T-helper 22 cell (primary cell): ENCODE data around the gene DOLPP1.

Experiments
- DNase-seq: peaks from one replicate; pipeline ENCODE4 v3.0.0-alpha.2; 2020; ENCODE audit warnings: low read depth

Gene DOLPP1

GRCh38 chr9:129064499-129064908, 16.4 kb upstream of the DOLPP1 start:
- DNase-seq, result no peak

GRCh38 chr9:129068110-129068509, 12.8 kb upstream of the DOLPP1 start:
- no peak for DNase-seq

GRCh38 chr9:129068990-129069861, 11.7 kb upstream of the DOLPP1 start:
- peak; percentile 24 for DNase-seq

GRCh38 chr9:129069862-129070641, 10.9 kb upstream of the DOLPP1 start:
- no peak for DNase-seq

GRCh38 chr9:129070696-129071525, 10.0 kb upstream of the DOLPP1 start:
- no peak for DNase-seq

- no peak for DNase-seq
These were observed 9.3 kb upstream of the DOLPP1 start for GRCh38 chr9:129071526-129072126.

- DNase-seq, result no peak
These were observed 8.7 kb upstream of the DOLPP1 start for GRCh38 chr9:129072171-129072570.

- no peak for DNase-seq
These were observed 7.5 kb upstream of the DOLPP1 start for GRCh38 chr9:129073404-129073803.

GRCh38 chr9:129074106-129074505, 6.8 kb upstream of the DOLPP1 start:
- DNase-seq, result no peak

GRCh38 chr9:129075996-129076639, 4.8 kb upstream of the DOLPP1 start:
- DNase-seq, result no peak

- no peak for DNase-seq
These were observed 4.3 kb upstream of the DOLPP1 start for GRCh38 chr9:129076640-129077037.

- DNase-seq, result no peak
These were observed 3.7 kb upstream of the DOLPP1 start for GRCh38 chr9:129077236-129077635.

GRCh38 chr9:129078691-129079503, 2.0 kb upstream of the DOLPP1 start:
- DNase-seq, result no peak

- DNase-seq, result no peak
These were observed 1.1 kb upstream of the DOLPP1 start for GRCh38 chr9:129079829-129080228.

- no peak for DNase-seq
These were observed 662 bp upstream of the DOLPP1 start for GRCh38 chr9:129080298-129080600.

GRCh38 chr9:129081388-129081904, 535 bp downstream of the DOLPP1 start:
- DNase-seq, result no peak

- no peak for DNase-seq
These were observed 3.2 kb downstream of the DOLPP1 start for GRCh38 chr9:129084087-129084486.

GRCh38 chr9:129089246-129089645, 8.3 kb downstream of the DOLPP1 start:
- DNase-seq, result no peak

- DNase-seq, result no peak
These were observed 12.9 kb downstream of the DOLPP1 start for GRCh38 chr9:129093602-129094386.
